Fibroblast of villous mesenchyme (primary cell): ENCODE measurements around the gene STAT4. TPM values are rescaled to one million over a fixed set of nuclear protein-coding genes. Genes with fewer than 3 reads are reported as not detected.

Experiments
- DNase-seq: peaks from one replicate; pipeline ENCODE4 v3.0.0-alpha.2; 2010; ENCODE audit warnings: low read depth
- H3K4me3 ChIP-seq: 2 replicates; pipeline ENCODE4 v1.5.1; 2011; ENCODE audit warnings: low read depth, mild to moderate bottlenecking, low read length
- CTCF ChIP-seq: IDR thresholded peaks from 2 replicates; pipeline ENCODE4 v1.5.1; 2012; ENCODE audit warnings: low read depth, mild to moderate bottlenecking, low read length; ENCODE audit not compliant: insufficient read depth
- total RNA-seq: library from RNA; depleted of rRNA; stranded (reverse); fragments of >200 nt; gene quantifications from 2 replicates; pipeline ENCODE4 v1.2.3, GENCODE V29; 2012

STAT4 gene
- total RNA-seq, 1 donor = 2.6 TPM

- no peak for DNase-seq
- no peak for TF ChIP-seq CTCF
- no peak overlapping the region for H3K4me3 ChIP-seq
Observed at GRCh38 chr2:191010887-191011885, 139.6 kb downstream of the STAT4 start.

GRCh38 chr2:191009541-191010374, 141.0 kb downstream of the STAT4 start:
- peak; percentile 68 for DNase-seq
- H3K4me3 ChIP-seq = no peak overlapping the region
- TF ChIP-seq CTCF = no peak

- DNase-seq = no peak
- H3K4me3 ChIP-seq = no peak overlapping the region
- TF ChIP-seq CTCF = no peak
Observed at GRCh38 chr2:191008286-191008685, 142.5 kb downstream of the STAT4 start.

- no peak for TF ChIP-seq CTCF
- H3K4me3 ChIP-seq = no peak overlapping the region
- DNase-seq = peak; percentile 22
Observed at GRCh38 chr2:191006997-191007783, 143.6 kb downstream of the STAT4 start.

GRCh38 chr2:191006297-191006696, 144.5 kb downstream of the STAT4 start:
- no peak overlapping the region for H3K4me3 ChIP-seq
- no peak for TF ChIP-seq CTCF
- DNase-seq = no peak
